NOMO-1 (cell line): ENCODE measurements around the gene MKS1.

ENCODE experiments used
- DNase-seq, 2 experiments: peaks; one replicate each; lab custom pipeline; 2025; ENCODE audit not compliant: unreplicated experiment in 2 of 2; lab: John Stamatoyannopoulos, UW

MKS1 gene

DNA sequence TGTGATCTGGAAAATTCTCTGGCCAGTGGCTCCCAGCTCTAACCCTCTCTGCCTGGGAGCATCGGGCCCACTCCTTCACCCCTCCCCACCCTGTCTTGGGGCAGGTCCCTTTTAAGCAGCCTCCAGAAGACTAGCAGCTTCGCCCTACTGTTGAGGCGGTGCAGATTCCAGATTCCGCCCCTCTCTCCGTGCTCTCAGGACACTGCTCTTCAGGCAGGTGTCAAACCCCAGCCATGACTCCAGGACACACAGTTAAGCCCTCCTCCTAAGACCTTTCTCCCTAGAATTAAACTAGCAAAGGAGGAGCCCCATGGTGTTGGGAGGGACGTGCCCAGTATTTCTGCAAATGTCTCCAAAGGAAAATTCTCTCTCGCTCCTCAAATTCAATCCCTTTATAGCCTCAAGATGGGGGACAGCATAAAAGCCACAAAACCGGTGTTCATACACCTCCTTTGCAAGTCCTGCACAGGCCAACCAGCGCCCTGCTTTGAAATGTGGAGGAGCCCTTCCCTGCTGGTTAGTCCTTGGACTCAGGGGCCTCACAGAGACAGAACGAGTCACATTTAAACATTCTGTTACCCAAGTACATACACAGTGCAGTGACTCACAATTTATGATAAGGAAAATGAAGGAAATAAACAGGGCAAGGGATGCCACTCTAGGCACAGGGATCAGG is 26.5 kb upstream of the MKS1 start:
- DNase-seq, result no peak

DNA sequence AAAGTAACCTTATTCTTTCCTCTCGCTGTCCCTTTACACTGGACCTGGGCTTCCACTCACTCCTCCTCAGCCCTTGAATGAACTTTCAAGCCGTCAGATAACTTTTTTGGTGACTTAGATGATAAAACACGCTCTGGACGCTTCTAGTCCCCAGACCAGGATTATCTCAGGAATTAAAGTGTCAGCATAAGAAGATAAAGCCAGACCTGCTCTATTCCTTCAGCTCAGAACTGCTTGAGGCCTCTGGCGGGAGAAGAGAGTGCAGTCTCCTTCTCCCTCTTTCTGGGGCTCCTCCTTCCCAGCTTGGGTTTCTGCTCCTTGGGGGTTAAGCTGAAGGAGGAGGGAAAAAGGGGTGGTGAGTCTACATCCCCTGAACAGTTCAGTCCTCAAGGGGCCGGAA is 25.9 kb upstream of the MKS1 start:
- no peak for DNase-seq

DNA sequence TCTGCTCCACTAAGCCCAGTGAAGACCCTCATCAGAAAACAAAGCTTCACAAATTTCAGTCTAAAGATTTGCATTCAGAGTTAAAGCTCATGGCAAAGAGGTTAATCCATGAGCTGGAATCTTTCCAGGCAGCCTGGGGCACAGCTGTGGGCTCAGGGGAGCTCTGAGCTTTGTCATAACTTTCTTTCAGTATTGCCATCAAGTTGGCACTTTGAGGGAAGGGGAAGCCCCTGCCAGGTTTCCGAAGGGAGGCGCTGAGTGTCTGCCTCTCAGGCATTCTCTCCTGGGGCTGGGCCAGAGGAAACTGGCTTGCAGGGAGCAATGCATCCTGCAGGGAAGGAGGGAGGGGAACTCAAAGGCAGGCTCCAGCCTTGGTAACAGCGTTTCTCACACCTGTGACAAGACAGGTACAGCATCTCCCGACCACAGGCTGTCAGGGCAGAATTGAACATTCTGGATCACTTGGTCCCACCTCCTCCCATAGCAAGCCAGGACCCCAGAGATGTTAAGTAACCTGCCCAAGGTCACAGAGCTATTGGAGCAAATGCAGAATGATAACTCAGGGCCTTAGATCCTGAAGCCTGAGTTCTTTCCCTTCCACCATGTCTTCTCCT is 23.2 kb upstream of the MKS1 start:
- no peak for DNase-seq

DNA sequence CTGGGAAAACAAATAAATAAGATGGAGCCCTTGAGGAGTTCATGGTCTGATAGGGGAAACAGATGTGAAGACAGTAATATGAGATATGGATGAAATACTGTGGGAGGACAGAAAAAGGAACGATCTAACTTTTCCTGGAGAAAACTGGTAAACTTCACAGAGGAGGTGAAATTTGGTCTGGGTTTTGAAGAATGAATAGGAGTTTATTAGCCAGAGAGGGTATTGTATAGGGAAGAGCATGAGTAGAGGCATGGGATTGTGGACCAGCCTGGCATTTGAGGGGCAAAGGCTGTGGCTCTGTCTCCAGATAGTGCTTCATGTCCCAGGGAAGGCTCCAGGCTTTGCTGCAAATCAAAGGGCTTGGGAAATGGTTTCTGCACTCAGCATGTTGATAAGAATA is 20.9 kb upstream of the MKS1 start:
- DNase-seq, result no peak

DNA sequence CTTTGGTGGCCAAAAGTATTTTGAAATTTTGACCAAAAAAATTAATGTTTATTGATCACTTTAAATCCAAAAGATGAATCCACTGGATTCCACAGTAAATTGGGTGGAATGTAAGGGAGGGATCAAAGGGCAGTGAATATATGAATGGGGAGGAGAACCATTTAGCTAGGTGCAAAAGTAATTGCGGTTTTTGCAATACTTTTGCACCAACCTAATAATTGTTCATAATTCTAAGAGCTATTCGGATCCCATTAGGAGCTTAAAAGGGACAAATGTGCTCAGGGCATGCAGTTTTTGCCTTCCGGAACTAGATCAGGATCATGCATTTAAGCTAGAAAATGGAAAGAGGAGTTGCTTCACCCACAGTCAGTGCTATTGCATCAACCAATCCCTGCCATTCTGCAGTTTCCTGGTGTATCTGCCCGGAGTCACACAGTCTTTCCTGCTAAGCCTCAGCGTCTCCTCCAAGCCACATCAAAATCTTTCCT is 19.1 kb upstream of the MKS1 start, which contains the start of gene LPO:
LPO (plus strand) TSS at position 438 of the 488 bp plus-strand sequence. CDS start 4,396 bp downstream, outside the sequence.
- no peak for DNase-seq

DNA sequence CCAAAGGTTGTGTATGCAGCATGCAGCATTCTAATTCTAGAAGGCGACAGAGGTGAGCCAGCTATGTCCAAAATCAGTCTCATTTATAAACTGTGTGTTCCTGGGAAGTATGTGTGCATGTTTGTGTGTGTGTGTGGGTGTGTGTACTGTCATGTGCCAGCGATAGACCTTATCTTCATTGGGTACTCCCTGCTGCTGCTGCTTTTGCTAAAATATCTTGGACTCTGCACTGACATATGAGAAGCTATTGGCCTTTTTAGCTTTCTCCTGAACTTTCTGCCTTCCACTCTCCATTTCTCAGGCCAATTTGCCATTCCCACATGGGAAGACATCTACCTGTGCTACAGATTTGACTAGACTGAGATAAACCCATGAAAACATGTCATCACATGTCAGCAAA is 17.3 kb upstream of the MKS1 start:
- DNase-seq, result no peak

DNA sequence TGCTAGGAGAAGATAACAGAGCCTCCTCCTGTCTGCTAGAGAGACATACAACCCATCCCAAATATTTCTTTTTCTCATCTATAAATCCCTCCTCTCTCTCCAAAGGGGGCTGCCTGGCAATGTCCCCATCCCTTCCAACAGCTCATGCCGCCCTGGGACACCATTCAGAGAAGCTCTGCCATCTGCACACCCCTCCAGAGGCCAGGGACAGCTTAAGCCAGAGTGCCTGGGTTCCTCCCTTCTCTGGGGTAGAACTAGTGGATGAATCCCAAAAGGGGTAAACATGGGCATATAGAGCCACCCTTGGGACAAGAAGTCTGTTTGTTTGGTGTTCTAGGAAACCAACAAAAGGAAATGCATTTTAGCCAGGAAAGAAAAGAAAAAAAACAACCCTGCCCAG is 16.8 kb upstream of the MKS1 start:
- no peak for DNase-seq

DNA sequence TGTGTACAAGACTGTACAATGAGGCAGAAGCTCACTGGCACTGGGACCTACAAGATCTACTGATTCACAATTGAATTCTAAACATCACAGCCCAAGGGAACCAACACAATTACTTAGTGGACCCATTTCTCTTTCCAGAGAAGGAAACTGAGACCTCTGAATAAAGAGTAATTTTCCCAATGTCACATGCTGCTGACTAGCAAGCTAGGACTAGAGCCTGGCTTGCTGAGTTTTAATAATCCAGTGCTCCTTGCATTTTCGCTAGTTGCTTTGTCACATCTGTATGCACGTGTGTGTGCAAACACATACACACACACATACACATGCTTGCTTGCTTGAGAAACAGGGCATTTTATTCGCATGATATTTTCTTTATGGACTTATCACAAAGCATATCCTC is 15.5 kb upstream of the MKS1 start:
- no peak for DNase-seq

DNA sequence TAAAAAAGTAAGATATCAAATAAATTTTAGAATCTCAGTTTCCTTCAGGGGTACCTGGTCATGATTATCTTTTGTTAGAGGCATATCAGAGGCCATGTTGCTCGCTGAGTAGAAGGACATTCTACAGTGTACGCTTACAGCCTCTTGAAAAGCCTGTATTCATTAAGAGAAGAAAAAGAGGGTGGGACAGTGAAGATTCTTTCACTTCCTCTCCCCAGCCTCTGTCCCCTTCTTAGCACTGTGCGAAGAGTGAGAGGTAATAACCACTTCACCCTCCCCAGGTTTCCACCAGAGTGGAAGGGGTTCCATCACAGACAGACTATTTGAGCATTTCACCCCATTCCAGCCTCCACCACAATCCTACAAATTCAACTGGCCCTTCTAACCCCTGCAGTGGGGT is 14.5 kb upstream of the MKS1 start:
- DNase-seq, result peak; percentile 61 to 86

DNA sequence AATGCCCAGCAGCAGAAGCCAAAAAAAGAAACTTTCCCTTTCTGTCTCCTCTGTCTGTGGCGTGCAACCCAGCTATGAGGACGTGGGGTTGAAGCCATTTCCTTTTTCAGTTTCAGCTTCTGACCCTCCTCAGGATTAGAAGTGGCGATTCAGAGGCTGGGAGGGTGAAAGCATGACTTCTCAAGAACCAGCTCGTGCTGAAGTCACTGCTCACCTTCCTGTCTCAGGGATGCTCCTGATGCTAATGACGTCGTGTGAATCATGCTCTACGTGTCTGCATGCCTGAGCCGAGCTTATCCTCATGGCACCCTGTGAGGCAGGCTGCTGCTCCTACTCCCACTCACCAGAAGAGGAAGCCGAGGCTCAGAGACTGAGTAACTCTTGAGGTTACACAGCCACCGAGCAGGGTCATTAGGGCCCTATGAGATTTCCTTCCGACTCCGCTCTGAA is 13.7 kb upstream of the MKS1 start:
- DNase-seq, result peak; percentile 79 to 85

DNA sequence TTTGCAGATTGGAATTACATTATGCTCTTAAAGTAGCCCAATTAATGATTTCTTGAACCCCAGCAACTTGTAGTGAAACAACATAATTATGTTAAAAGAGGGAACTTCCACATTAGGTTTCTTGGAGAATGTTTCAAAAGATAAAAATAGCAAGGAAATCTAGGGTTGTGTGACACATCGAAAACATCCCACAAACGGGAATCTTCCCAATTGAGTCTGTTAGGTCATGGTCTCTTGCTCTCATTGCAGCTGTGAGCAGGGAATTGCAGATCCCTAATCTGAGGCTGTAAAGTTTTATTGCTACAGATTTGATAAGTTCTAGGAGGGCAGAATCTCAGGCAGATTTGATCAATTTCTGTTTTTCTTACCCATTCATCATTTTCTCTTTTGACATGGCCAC is 12.6 kb upstream of the MKS1 start:
- DNase-seq, result no peak

DNA sequence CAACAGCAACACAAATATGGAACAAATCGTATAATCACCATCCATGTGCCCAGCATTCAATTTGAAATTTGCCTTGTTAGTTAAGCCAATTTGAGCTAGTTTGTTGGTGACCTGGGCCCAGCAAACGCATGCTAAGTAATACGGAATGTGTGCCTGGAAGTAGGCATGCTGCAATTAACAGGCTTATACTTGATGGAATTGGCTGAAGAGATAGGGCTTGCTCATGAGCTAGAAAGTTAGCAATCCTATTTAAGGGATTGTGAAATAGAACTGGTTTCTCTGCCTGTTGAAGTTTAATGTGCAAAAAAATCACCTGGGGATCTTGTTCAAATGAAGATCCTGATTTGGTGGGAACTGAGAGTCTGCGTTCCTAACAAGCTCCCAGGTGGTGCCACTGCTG is 10.8 kb upstream of the MKS1 start:
- DNase-seq, result no peak

DNA sequence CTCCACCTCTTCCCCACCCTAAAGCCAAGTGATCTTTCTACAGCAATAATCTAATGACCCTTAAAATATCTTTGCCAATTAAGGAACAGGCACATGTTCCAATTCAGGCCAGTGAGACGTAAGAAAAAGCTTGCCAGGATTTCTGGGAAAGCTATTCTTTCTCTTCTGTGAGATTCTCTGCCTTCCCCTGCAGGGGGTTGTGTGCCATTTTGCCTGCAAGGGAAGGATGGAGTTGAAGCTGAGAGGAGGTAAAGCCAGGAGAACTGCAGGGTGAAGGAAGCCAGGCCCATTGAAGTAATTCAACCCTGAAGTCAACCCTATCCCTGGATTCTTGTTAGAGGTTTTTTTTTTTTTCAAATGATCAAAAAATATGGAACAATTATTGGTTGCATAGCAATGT is 10.3 kb upstream of the MKS1 start:
- no peak for DNase-seq

DNA sequence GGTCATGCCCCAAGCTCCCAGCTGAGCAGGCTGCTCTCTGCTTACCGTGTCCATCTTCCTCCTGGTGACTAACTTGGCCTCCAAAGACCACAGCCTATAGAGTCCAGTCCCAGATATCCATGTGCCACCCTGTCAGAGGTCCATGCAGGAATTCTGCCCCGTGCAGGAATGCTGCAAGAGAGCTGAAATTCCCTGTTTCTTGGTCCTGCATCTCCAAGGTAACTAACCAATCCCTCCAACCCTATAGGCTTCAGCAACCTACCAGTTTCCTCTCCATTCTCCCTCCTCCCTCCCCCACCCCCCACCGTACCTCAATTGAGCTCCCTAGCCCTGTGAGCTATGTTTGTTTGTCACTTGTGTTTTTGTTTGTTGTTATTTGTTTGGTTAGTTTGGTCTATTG is 9.6 kb upstream of the MKS1 start:
- no peak for DNase-seq

DNA sequence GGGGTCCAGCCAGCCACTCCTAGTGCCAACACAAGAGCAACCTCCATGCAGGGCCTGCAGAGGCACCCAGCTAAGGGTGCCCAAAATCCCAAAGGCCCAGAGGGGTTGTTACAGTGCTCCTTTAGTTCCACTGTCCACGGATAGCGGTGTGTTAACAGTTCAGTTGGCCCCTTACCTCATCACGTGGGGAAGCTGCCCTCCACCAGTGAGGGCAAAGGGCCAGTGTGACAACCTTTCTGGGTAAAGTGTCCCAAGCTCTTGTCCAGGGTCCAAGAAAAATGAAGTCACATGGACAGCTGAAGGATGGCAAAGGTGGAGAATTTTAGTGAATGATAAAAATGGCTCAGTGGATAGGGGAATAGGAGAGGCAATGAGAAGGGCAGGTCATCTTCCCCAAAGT is 8.7 kb upstream of the MKS1 start:
- no peak for DNase-seq

DNA sequence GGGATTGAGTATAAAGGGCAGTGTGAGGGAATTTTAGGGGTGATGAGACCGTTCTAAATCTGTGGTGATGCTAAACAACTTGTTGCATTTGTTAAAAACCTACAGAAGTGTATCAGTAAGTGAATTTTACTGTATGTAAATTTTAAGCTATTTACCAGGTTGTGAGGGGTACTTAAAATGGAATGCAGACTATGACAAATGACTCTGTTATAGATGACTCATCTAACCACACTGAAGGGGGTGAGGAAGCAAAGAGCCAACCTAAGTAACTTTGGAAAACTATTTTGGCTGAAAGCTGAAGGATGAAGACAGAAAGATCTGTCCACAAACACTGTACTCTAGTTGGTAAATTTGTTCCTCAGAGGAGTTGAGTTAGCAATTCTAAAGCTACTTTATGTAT is 5.3 kb upstream of the MKS1 start:
- DNase-seq, result peak; percentile 12 to 59

DNA sequence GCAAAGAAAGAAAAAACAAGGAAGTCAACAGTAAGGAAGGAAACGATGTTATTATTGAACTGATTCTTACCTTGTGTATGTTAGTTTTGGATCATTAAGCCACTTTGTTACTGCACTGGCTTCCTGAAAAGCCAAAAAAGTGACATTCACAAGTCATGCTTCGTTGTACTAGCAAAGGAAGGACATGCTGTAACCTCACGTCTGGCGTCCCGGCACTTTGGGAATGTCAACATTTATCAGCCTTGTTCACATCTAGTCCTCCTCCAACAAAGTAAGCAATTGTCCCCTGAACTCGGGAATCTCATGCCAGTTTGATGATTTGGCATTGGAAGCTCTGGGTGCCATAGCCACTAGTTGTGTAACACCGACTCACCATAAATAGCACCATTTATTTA is 731 bp upstream of the MKS1 start:
- DNase-seq, result peak in 1 of 2 experiments; percentile 44

DNA sequence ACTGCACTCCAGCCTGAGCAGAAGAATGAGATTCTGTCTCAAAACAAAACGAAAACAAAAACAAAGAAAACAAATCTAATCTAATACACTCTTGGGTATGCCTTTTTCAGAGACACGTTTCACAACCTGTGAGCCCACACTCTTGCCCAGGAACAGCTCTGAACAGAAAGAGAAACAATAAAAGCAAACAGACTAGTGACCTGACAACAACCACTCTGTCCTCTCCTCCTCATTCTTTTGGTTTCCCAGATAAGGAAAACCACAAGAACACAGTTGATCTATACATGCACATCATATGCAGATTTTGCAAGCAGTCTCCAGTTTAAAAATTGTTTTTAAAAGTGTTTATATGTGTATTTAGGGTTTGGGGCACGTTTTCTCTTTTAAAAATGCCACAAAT is 1.3 kb downstream of the MKS1 start:
- DNase-seq, result no peak

DNA sequence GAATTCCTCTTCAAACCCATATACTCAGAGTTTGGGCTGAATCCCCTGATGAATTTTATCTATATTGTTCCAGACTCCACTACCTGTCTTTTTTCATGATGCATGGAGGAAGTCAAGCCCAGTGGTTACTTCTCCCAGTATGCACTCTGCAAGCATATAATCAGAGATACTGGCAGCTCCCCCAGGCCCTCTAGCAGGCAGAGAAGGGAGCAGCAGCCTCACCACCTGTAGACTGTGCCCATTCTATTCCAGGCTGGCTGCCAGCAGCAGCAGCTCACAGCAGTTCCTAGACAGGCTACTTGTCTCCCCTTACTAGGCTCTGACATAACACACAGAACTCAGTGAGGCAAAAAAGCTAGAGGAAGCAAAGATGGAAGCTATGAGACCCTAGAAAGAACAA is 3.4 kb downstream of the MKS1 start:
- DNase-seq, result no peak

DNA sequence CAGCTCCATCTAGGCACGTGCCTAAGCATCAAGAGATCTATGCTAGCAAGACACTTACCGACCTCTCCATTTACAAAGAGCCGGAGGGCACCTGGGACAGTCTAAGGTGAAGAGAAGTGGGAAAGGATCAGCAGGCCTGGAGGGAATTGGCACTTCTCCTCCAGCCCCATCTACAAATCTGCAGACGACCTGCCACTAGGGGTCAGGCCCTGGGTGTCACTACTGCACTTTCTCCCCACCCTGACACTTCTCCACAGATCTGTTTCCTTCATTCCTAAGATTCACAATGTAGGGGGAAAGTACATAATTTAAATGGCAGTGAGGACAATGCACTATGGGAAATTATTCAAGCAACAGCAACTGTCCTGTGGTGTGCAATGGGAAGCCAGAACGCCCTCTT is 8.1 kb downstream of the MKS1 start:
- DNase-seq, result no peak

DNA sequence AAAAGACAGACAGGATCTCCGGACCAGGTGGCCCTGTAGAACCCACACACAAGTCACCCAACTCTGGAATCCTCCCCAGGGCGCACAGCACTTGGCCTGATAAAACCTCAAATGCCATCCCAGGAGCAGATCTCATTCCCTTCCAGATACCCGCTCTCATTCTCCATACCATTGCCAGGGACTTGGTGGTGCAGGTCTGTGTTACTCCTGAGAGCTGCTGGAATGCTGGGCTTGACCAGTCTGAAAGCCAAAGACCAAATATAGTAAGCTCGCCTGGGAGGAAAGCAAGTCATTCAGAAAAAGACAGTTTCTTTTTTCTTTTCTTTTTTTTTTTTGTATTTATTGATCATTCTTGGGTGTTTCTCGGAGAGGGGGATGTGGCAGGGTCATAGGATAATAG is 10.7 kb downstream of the MKS1 start:
- no peak for DNase-seq

DNA sequence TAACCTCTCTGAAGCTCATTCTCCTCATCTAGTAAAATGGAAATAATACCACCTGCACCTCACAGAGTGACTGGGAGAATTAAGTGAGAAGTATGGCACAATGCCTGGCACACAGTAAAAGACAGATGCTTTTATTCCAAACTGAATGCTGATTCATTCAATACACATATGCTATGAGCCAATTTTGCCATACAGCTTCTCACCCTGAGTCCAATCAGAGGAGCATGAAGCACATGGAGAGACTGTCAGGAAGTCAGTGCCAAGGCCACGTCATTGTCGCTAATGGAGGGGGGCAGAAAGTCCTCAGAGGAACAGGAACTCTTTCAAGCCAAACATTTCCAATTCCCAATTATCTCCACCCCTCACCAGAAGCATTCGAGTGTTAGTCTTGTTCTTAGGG is 11.6 kb downstream of the MKS1 start:
- no peak for DNase-seq

DNA sequence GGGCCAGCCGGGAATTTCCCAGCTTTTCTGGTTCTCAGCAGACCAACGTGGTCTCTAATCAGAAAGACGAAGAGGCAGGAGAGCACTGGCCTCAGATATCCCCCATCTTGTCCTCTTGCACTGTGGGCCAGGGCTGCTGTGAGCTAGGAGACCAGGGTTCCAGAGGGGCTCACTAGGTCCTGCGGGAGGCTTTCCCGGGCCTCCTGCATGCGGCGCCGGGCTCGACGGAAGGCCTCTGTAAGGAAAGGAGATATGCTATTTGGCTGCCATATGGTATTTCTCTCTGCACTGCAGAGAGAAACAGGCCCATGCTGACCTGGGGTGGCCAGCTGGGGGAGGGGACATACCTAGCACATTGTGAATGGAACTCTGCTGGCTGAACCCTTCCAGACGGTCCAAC is 13.1 kb downstream of the MKS1 start:
- DNase-seq, result no peak
